A549 (cell line): ENCODE results near the gene GRIK4. TPM values are rescaled to one million over a fixed set of nuclear protein-coding genes. Genes with fewer than 3 reads are reported as not detected.
"Not testable (repeated sequence)": the region's sequence is repeated elsewhere in the genome, so short reads cannot be mapped to it uniquely, and the experiment has no call there.

Experiments used
- ATAC-seq, 2 experiments: fragments of 200-7000 bp in 1 of 2; fragments of >200 bp in 1 of 2; cut with Nextera tagmentation in 1 of 2; cut with Tn5 transposase in 1 of 2; 3 replicates each; pipeline versions ENCODE4 v1.8.0 to v1.9.1; 2018 to 2020; ENCODE audit warnings: mild to moderate bottlenecking in 1 of 2, moderate library complexity in 1 of 2
- CTCF ChIA-PET: fragments of 300-600 bp; sonication (Branson Sonifier 250); formaldehyde crosslinking; extraction: SDS; loops from one replicate; lab custom pipeline; 2021; ENCODE audit warnings: antibody characterized with exemption, inconsistent platforms; lab: Yijun Ruan, JAX
- POLR2A ChIA-PET: fragments of 350-600 bp; formaldehyde crosslinking; extraction: SDS; loops from one replicate; lab custom pipeline; 2021; ENCODE audit warnings: antibody characterized with exemption, inconsistent platforms; lab: Yijun Ruan, JAX
- DNase-seq, 2 experiments: peaks; one replicate each; pipeline versions ENCODE4 v3.0.0 to v3.0.0-alpha.2; 2011 to 2016; ENCODE audit warnings: low read depth in 1 of 2, low spot score in 1 of 2
- FAIRE-seq: peaks from 2 replicates; lab custom pipeline; 2011; peaks lifted over from hg19 to GRCh38; lab: Jason Lieb, UNC
- H3K27ac ChIP-seq, 2 experiments: fragments of >200 bp; sonication (Bioruptor Twin); formaldehyde crosslinking; 3 replicates each; pipeline ENCODE4 v1.5.1; 2016 to 2017
- H3K4me1 ChIP-seq: fragments of >200 bp; sonication (Bioruptor Twin); formaldehyde crosslinking; 3 replicates; pipeline ENCODE4 v1.6.1; 2016
- H3K4me2 ChIP-seq: fragments of >200 bp; sonication (Bioruptor Twin); formaldehyde crosslinking; 3 replicates; pipeline ENCODE4 v1.6.1; 2016
- H3K4me3 ChIP-seq: fragments of >200 bp; sonication (Bioruptor Twin); formaldehyde crosslinking; 3 replicates; pipeline ENCODE4 v1.5.1; 2016
- H3K9me3 ChIP-seq: fragments of >200 bp; sonication (Bioruptor Twin); formaldehyde crosslinking; 3 replicates; pipeline ENCODE4 v1.6.1; 2016
- ATOH8 ChIP-seq: fragments of 250-450 bp; sonication (Bioruptor Pico); IDR thresholded peaks from 2 replicates; pipeline ENCODE4 v1.5.0; 2020; ENCODE audit warnings: low read depth, mild to moderate bottlenecking, moderate library complexity
- EHF ChIP-seq: fragments of 250-450 bp; sonication (Bioruptor Pico); IDR thresholded peaks from 2 replicates; pipeline ENCODE4 v1.5.0; 2020; ENCODE audit warnings: mild to moderate bottlenecking
- HOXA7 ChIP-seq: fragments of 250-450 bp; sonication (Bioruptor Pico); IDR thresholded peaks from 2 replicates; pipeline ENCODE4 v1.5.0; 2020; ENCODE audit warnings: mild to moderate bottlenecking, moderate library complexity
- JUNB ChIP-seq: fragments of >200 bp; sonication (Bioruptor Twin); formaldehyde crosslinking; IDR thresholded peaks from 2 replicates; pipeline ENCODE4 v1.6.1; 2016
- KDM1A ChIP-seq: fragments of 200-600 bp; sonication (generic); IDR thresholded peaks from 2 replicates; pipeline ENCODE4 v1.6.1; 2016; ENCODE audit warnings: low read depth, mild to moderate bottlenecking
- KDM5A ChIP-seq: fragments of 200-600 bp; sonication (generic); IDR thresholded peaks from 2 replicates; pipeline ENCODE4 v1.6.1; 2016; ENCODE audit warnings: antibody characterized with exemption, mild to moderate bottlenecking
- MAFK ChIP-seq: fragments of 450-650 bp; IDR thresholded peaks from 2 replicates; pipeline ENCODE4 v1.6.1; 2014; ENCODE audit not compliant: partially characterized antibody
- MYC ChIP-seq: IDR thresholded peaks from 2 replicates; pipeline ENCODE4 v1.6.1; 2012; ENCODE audit warnings: mild to moderate bottlenecking, inconsistent platforms, low read length, improper control_type of control experiment, borderline replicate concordance
- NFE2L2 ChIP-seq: fragments of 150-350 bp; conservative IDR thresholded peaks from 2 replicates; pipeline ENCODE4 v1.6.1; 2014; ENCODE audit warnings: low read length
- NPAS2 ChIP-seq: fragments of 250-450 bp; sonication (Bioruptor Pico); IDR thresholded peaks from 2 replicates; pipeline ENCODE4 v1.8.0; 2022; ENCODE audit warnings: mild to moderate bottlenecking, moderate library complexity, borderline replicate concordance
- PBX3 ChIP-seq: IDR thresholded peaks from 2 replicates; pipeline ENCODE4 v1.6.1; 2012
- PHF8 ChIP-seq: fragments of 200-600 bp; sonication (generic); IDR thresholded peaks from 2 replicates; pipeline ENCODE4 v1.6.1; 2016; ENCODE audit warnings: low read depth, mild to moderate bottlenecking, antibody characterized with exemption, moderate library complexity, borderline replicate concordance
- POLR2A ChIP-seq: IDR thresholded peaks from 2 replicates; pipeline ENCODE4 v1.6.1; 2012; ENCODE audit warnings: mild to moderate bottlenecking, low read length
- RARB ChIP-seq: fragments of 250-450 bp; sonication (Bioruptor Pico); IDR thresholded peaks from 2 replicates; pipeline ENCODE4 v1.8.0; 2021; ENCODE audit warnings: mild to moderate bottlenecking, moderate library complexity
- RCOR1 ChIP-seq: fragments of 150-350 bp; IDR thresholded peaks from 2 replicates; pipeline ENCODE4 v1.6.1; 2014; ENCODE audit warnings: antibody characterized with exemption, low read length, low read depth
- REST ChIP-seq: fragments of 200-600 bp; sonication (generic); IDR thresholded peaks from 2 replicates; pipeline ENCODE4 v1.6.1; 2016; ENCODE audit warnings: antibody characterized with exemption, mild to moderate bottlenecking, moderate library complexity
- SMC3 ChIP-seq: fragments of >200 bp; sonication (Bioruptor Twin); formaldehyde crosslinking; IDR thresholded peaks from 3 replicates; pipeline ENCODE4 v1.6.1; 2018; ENCODE audit warnings: inconsistent platforms
- WGBS: methylation state at CpG from one replicate; pipeline ENCODE4 v1.1.6; 2017; ENCODE audit errors: missing lambda C conversion rate; 5-methylcytosine and 5-hydroxymethylcytosine counted together
- polyA plus RNA-seq, 4 experiments: library from polyadenylated mRNA; depleted of rRNA in 3 of 4; stranded (reverse); fragments of >200 nt; fragmentation: RNase III in 1 of 4; extraction: RNeasy Plus Mini Kit Qiagen cat#74134 plus additional on column Dnase treatment in 1 of 4; gene quantifications; 2 replicates in 3 of 4; 3 replicates in 1 of 4; pipeline ENCODE4 v1.2.3, GENCODE V29; 2011 to 2017
- TF ChIP-seq, protein P1 (sequence below): fragments of >200 bp; sonication (Bioruptor Twin); formaldehyde crosslinking; IDR thresholded peaks from 3 replicates; pipeline ENCODE4 v1.6.1; 2016

The GRIK4 gene
- polyA plus RNA-seq, 2 of the 4 experiments (the other 2 are of a cell fraction), result 0.01 TPM; not detected in 1

DNA sequence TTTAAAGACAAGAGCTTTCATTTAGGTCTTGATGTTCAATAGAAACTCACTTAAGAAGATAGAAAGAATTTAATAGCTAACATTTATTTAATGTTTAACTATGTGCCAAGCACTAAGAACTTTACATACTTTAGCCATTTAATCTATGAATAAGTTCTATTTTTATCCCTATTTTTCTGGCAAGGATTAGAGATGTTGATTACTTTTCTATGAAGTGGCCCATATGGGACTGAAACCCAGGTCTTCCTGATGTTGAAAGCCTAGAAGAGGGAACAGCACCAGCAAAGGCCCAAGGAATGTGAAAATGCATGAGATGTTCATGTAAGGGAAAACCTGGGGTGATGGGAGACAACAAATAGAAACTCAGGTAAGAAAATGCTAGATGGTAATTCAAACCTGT lies 497.0 kb downstream of the GRIK4 start:
- TF ChIP-seq MAFK (no peak), EHF (CRISPR knock-in tag) (no peak), JUNB (no peak), RARB (CRISPR knock-in tag) (no peak), POLR2A (no peak), KDM5A (no peak), PBX3 (no peak)
- Histone ChIP-seq H3K4me3 (no peak overlapping the region), H3K27ac (no peak overlapping the region), H3K4me1 (no peaks in the 10 kb centered on the region), H3K4me2 (no peak overlapping the region), H3K9me3 (no peaks in the 10 kb centered on the region; the same call in 2 of the 3 replicates)
- ATAC-seq, result no peak
- ChIA-PET CTCF (interaction anchor here (1.1 kb wide), 1 partner anchor 63 kb away, joined by 3 read pairs; no protein-coding TSS in a partner anchor), POLR2A (no interaction called here)
- no peak for DNase-seq
- FAIRE-seq, result no peak

- no peak overlapping the region for H3K4me2 ChIP-seq
- no peak for DNase-seq
- FAIRE-seq, result no peak
- ChIA-PET POLR2A (no interaction called here), CTCF (no interaction called here)
- H3K4me1 ChIP-seq, result no peaks in the 10 kb centered on the region
- no peak for ATAC-seq
- 16% methylated on average over 1 of the region's 1 CpG for WGBS
- TF ChIP-seq NPAS2 (CRISPR knock-in tag), result no peak
- TF ChIP-seq ATOH8, result no peak
- TF ChIP-seq HOXA7 (CRISPR knock-in tag), result no peak
- TF ChIP-seq REST, result no peak
- no peak for TF ChIP-seq PHF8
- no peak for TF ChIP-seq NFE2L2
- TF ChIP-seq PBX3, result no peak
- TF ChIP-seq MYC, result no peak
- TF ChIP-seq, protein P1, sequence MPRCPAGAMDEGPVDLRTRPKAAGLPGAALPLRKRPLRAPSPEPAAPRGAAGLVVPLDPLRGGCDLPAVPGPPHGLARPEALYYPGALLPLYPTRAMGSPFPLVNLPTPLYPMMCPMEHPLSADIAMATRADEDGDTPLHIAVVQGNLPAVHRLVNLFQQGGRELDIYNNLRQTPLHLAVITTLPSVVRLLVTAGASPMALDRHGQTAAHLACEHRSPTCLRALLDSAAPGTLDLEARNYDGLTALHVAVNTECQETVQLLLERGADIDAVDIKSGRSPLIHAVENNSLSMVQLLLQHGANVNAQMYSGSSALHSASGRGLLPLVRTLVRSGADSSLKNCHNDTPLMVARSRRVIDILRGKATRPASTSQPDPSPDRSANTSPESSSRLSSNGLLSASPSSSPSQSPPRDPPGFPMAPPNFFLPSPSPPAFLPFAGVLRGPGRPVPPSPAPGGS, result no peak
- TF ChIP-seq RCOR1, result no peak
- no peak for TF ChIP-seq MAFK
- TF ChIP-seq, all 56 proteins: peak for 0
- Histone ChIP-seq H3K4me3 (no peak overlapping the region), H3K27ac (no peak overlapping the region), H3K9me3 (no peaks in the 10 kb centered on the region)
These were observed 500.5 kb downstream of the GRIK4 start for GRCh38 chr11:121012091-121012490.

DNA sequence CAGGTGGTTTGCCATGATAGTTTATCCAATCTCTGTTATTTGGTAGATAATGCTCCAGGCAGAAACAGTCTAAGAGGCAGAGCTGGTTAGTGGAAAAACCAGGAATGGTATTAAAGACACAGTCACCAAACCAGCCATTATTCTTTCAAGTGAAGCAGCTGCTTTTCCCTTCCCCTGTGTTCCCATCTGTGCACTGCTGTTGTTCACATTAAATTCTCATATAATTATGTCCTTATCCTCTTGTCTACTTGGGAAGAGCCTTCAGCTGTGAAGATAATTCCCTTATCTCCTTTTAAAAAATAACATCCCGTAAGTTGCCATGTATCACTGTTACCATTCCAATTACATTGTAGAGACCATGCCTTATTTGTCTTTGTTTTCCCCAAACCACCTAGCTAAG lies 507.2 kb downstream of the GRIK4 start:
- no peaks in the 10 kb centered on the region for H3K9me3 ChIP-seq
- ATAC-seq (no peak), FAIRE-seq (no peak), DNase-seq (no peak)
- H3K4me1 ChIP-seq, result 0 out of 3 replicates have a peak, but pooled peaks cover 3% of the 10 kb centered on the region
- no peak for TF ChIP-seq KDM1A
- no peak for TF ChIP-seq SMC3
- TF ChIP-seq NFE2L2, result no peak
- POLR2A ChIA-PET, result no interaction called here
- 83% methylated on average over 1 of the region's 1 CpG for WGBS
- no peak overlapping the region for H3K4me2 ChIP-seq
- CTCF ChIA-PET, result no interaction called here
- H3K4me3 ChIP-seq, result no peak overlapping the region
- no peak overlapping the region for H3K27ac ChIP-seq

DNA sequence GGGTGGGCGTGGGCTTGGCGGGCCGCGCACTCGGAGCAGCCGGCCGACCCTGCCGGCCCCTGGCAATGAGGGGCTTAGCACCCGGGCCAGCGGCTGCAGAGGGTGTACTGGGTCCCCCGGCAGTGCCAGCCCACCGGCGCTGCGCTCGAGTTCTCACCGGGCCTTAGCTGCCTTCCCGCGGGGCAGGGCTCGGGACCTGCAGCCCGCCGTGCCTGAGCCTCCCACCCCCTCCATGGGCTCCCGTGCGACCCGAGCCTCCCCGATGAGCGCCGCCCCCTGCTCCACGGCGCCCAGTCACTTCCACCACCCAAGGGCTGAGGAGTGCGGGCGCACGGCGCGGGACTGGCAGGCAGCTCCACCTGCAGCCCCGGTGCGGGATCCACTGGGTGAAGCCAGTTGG lies 510.2 kb downstream of the GRIK4 start:
- POLR2A ChIA-PET, H3K9me3 ChIP-seq, CTCF ChIA-PET, H3K4me1 ChIP-seq, H3K27ac ChIP-seq, H3K4me2 ChIP-seq, DNase-seq, ATAC-seq, FAIRE-seq, H3K4me3 ChIP-seq: not testable (repeated sequence)
- 98% methylated on average over 7 of the region's 36 CpGs for WGBS
